ENCODE data around the gene PRMT5. TPM values are rescaled to one million over a fixed set of nuclear protein-coding genes. Genes with fewer than 3 reads are reported as not detected.

PRMT5 gene
- total and polyA plus RNA-seq, 2 donors (not counting 3 experiments of a cell fraction or from before 2014, with no cell fraction given): 73.1 to 197 TPM

DNA sequence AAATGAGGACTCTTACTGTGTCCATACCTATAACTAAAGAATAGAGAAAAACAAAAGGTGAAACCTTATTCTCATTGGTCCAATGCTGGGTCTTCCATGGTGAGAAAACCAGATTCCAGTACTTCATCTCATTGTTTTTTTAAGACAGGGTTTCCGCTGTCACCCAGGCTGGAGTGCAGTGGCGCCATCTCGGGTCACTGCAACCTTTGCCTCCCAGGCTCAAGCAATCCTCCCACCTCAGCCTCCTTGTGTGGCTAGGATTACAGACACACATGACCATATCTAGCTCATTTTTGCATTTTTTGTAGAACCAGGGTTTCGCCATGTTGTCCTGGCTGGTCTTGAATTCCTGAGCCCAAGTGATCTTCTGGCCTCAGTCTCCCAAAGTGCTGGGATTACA is 23.5 kb downstream of the PRMT5 start:
- intact Hi-C loops (cut with micrococcal nuclease): no loop called here
- TF ChIP-seq JUN (IDR thresholded peaks at IDR 0.05; ENCODE audit: borderline replicate concordance, insufficient read depth, insufficient read length, low read depth) (no peak), FOS (IDR thresholded peaks at IDR 0.05; ENCODE audit: borderline replicate concordance, insufficient read depth, low read length) (no peak), POLR2A (IDR thresholded peaks at IDR 0.05; ENCODE audit: low read depth, low read length) (no peak), GATA2 (IDR thresholded peaks at IDR 0.05; ENCODE audit: insufficient read depth, insufficient read length, low read depth, low read length) (no peak)

DNA sequence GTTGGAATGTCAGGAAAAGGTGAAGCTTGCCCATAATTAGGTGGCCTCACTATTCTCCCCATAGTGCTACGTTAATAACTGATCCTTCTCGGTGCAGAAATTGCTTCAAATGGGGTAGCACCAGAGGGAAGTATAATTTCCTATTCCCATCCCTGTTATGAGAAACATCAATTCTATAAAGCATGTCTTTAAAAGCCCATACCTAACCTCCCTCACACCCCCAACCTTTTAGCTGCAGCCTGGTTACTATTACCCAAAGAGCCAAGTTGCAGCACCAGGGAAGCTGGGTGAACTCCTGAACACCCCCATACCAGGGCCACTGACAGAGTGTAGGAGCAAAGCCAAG is 25.5 kb downstream of the PRMT5 start:
- Histone ChIP-seq H4K20me1 (replicated peaks; ENCODE audit: control insufficient read depth, extremely low read depth, insufficient read depth, low read length) (no peaks in the 10 kb centered on the region), H3K27ac (ENCODE audit: insufficient read depth, low read depth, low read length) (no peak overlapping the region), H3K79me2 (ENCODE audit: control insufficient read depth, insufficient read depth, low read length) (no peaks in the 10 kb centered on the region), H3K4me3 (replicated peaks in 1 of 3; ENCODE audit: insufficient read depth in 1 of 3, low read depth in 1 of 3, low read length in 3 of 3) (no peak overlapping the region), H3K4me1 (ENCODE audit: control insufficient read depth, extremely low read depth, insufficient read depth, low read length) (no peaks in the 10 kb centered on the region), H3K36me3 (ENCODE audit: control insufficient read depth in 2 of 2, extremely low read depth in 1 of 2, insufficient read depth in 2 of 2, low read length in 2 of 2) (peaks cover 32 to 44% of the 10 kb centered on the region in 2 experiments), H2AFZ (ENCODE audit: low read depth, low read length) (no peak overlapping the region), H3K27me3 (ENCODE audit: control insufficient read depth in 2 of 2, insufficient read depth in 2 of 2, low read length in 2 of 2) (no peaks in the 10 kb centered on the region), H3K9ac (replicated peaks; ENCODE audit: extremely low read depth, insufficient read depth, low read length) (no peak overlapping the region), H3K4me2 (ENCODE audit: insufficient read depth, low read length) (no peak overlapping the region), H3K9me3 (replicated peaks; ENCODE audit: control insufficient read depth, insufficient read depth, low read length) (no peaks in the 10 kb centered on the region), H3K9me1 (replicated peaks; ENCODE audit: control insufficient read depth, extremely low read depth, insufficient read depth, low read length) (no peaks in the 10 kb centered on the region)
- ChIA-PET POLR2A (interaction anchor here (0.7 kb wide), 1 partner anchor 403 kb away, joined by 3 read pairs; no protein-coding TSS in a partner anchor), CTCF (interaction anchor here (0.7 to 5.1 kb wide), 3 partner anchors 17 to 251 kb away, joined by 3 to 80 read pairs (median 3); partner anchors contain the start of gene REM2)
- no peak for FAIRE-seq
- no peak for TF ChIP-seq POLR2AphosphoS5 (IDR thresholded peaks at IDR 0.05; ENCODE audit: insufficient read depth, low read depth, low read length)
- TF ChIP-seq, protein P1, sequence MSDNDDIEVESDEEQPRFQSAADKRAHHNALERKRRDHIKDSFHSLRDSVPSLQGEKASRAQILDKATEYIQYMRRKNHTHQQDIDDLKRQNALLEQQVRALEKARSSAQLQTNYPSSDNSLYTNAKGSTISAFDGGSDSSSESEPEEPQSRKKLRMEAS (IDR thresholded peaks at IDR 0.05; ENCODE audit: insufficient read depth, insufficient read length): no peak
- TF ChIP-seq JUN (IDR thresholded peaks at IDR 0.05; ENCODE audit: borderline replicate concordance, insufficient read depth, insufficient read length, low read depth): no peak
- TF ChIP-seq FOS (IDR thresholded peaks at IDR 0.05; ENCODE audit: borderline replicate concordance, insufficient read depth, low read length): no peak
- no peak for TF ChIP-seq EZH2 (IDR thresholded peaks at IDR 0.05; ENCODE audit: borderline replicate concordance, low read depth, low read length, severe bottlenecking)
- TF ChIP-seq, protein P2, sequence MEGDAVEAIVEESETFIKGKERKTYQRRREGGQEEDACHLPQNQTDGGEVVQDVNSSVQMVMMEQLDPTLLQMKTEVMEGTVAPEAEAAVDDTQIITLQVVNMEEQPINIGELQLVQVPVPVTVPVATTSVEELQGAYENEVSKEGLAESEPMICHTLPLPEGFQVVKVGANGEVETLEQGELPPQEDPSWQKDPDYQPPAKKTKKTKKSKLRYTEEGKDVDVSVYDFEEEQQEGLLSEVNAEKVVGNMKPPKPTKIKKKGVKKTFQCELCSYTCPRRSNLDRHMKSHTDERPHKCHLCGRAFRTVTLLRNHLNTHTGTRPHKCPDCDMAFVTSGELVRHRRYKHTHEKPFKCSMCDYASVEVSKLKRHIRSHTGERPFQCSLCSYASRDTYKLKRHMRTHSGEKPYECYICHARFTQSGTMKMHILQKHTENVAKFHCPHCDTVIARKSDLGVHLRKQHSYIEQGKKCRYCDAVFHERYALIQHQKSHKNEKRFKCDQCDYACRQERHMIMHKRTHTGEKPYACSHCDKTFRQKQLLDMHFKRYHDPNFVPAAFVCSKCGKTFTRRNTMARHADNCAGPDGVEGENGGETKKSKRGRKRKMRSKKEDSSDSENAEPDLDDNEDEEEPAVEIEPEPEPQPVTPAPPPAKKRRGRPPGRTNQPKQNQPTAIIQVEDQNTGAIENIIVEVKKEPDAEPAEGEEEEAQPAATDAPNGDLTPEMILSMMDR (IDR thresholded peaks at IDR 0.05; ENCODE audit: extremely low read depth in 1 of 2, insufficient read depth in 1 of 2, low read depth in 1 of 2, low read length in 2 of 2): no peak
- no peak for TF ChIP-seq MYC (IDR thresholded peaks at IDR 0.05; ENCODE audit: low read depth, low read length)
- no peak for TF ChIP-seq POLR2A (IDR thresholded peaks at IDR 0.05; ENCODE audit: low read depth, low read length)
- no peak for TF ChIP-seq GATA2 (IDR thresholded peaks at IDR 0.05; ENCODE audit: insufficient read depth, insufficient read length, low read depth, low read length)
- intact Hi-C loops (cut with micrococcal nuclease): no loop called here
- no peak for DNase-seq (ENCODE audit: low read depth, low spot score)
- BruUV-seq (replicated peaks): no TSS peak
- dilution Hi-C loops (cut with MboI; ENCODE audit: extremely low pct_ligation_motif_present, low sequenced_read_pairs): no loop called here

More for the DNA sequence above, 23.5 kb downstream of the PRMT5 start:
- Histone ChIP-seq H3K4me2 (ENCODE audit: insufficient read depth, low read length) (no peak overlapping the region), H3K9me3 (replicated peaks; ENCODE audit: control insufficient read depth, insufficient read depth, low read length) (no peaks in the 10 kb centered on the region), H3K27ac (ENCODE audit: insufficient read depth, low read depth, low read length) (no peak overlapping the region), H2AFZ (ENCODE audit: low read depth, low read length) (no peak overlapping the region), H3K36me3 (ENCODE audit: control insufficient read depth in 2 of 2, extremely low read depth in 1 of 2, insufficient read depth in 2 of 2, low read length in 2 of 2) (peaks cover 37 to 51% of the 10 kb centered on the region in 2 experiments), H3K4me3 (replicated peaks in 1 of 3; ENCODE audit: insufficient read depth in 1 of 3, low read depth in 1 of 3, low read length in 3 of 3) (no peak overlapping the region), H3K9me1 (replicated peaks; ENCODE audit: control insufficient read depth, extremely low read depth, insufficient read depth, low read length) (no peaks in the 10 kb centered on the region), H4K20me1 (replicated peaks; ENCODE audit: control insufficient read depth, extremely low read depth, insufficient read depth, low read length) (no peaks in the 10 kb centered on the region), H3K9ac (replicated peaks; ENCODE audit: extremely low read depth, insufficient read depth, low read length) (no peak overlapping the region), H3K27me3 (ENCODE audit: control insufficient read depth in 2 of 2, insufficient read depth in 2 of 2, low read length in 2 of 2) (no peaks in the 10 kb centered on the region), H3K4me1 (ENCODE audit: control insufficient read depth, extremely low read depth, insufficient read depth, low read length) (no peaks in the 10 kb centered on the region), H3K79me2 (ENCODE audit: control insufficient read depth, insufficient read depth, low read length) (peaks cover 4% of the 10 kb centered on the region)
- dilution Hi-C loops (cut with MboI; ENCODE audit: extremely low pct_ligation_motif_present, low sequenced_read_pairs): no loop called here
- ChIA-PET CTCF (interaction anchor here (1.0 kb wide), 1 partner anchor 10 kb away, joined by 3 read pairs; no protein-coding TSS in a partner anchor), POLR2A (no interaction called here)
- FAIRE-seq (no peak), DNase-seq (ENCODE audit: low read depth, low spot score) (no peak)
- BruUV-seq (replicated peaks): no TSS peak

All from endothelial cell of umbilical vein (primary cell).